Measurements from ENCODE around the gene FCER2.
A peak's percentile ranks its signal among the peaks of the same experiment; 100 is the strongest.

Gene FCER2

GRCh38 chr19:7697721-7698287 is 4.1 kb downstream of the FCER2 start:
- peaks cover 17% of the 10 kb centered on the region for H3K27me3 Mint-ChIP-seq
- ATAC-seq: no peak
- peak overlapping the region in 1 of 2 donors; percentile 73 for H3K4me3 Mint-ChIP-seq
- H3K9me3 Mint-ChIP-seq: no peaks in the 10 kb centered on the region
- no peak overlapping the region for H3K27ac Mint-ChIP-seq
- H3K4me1 Mint-ChIP-seq: peaks cover 46% of the 10 kb centered on the region
- DNase-seq: no peak

GRCh38 chr19:7694499-7694898 is 7.4 kb downstream of the FCER2 start:
- ATAC-seq (no peak), DNase-seq (no peak)
- no peak overlapping the region for H3K27ac Mint-ChIP-seq
- peaks cover 17% of the 10 kb centered on the region for H3K27me3 Mint-ChIP-seq
- no peaks in the 10 kb centered on the region for H3K9me3 Mint-ChIP-seq
- H3K4me1 Mint-ChIP-seq: peaks cover 22% of the 10 kb centered on the region
- no peak overlapping the region for H3K4me3 Mint-ChIP-seq

GRCh38 chr19:7692417-7693088 is 9.4 kb downstream of the FCER2 start:
- ATAC-seq: peak; percentile 62
- no peak overlapping the region for H3K4me3 Mint-ChIP-seq

GRCh38 chr19:7691497-7691896 is 10.4 kb downstream of the FCER2 start:
- no peak overlapping the region for H3K27ac Mint-ChIP-seq
- ATAC-seq (peak; percentile 76), DNase-seq (peak; percentile 60 to 71)
- peaks cover 2% of the 10 kb centered on the region for H3K27me3 Mint-ChIP-seq
- H3K4me3 Mint-ChIP-seq: no peak overlapping the region
- H3K4me1 Mint-ChIP-seq: no peaks in the 10 kb centered on the region
- no peaks in the 10 kb centered on the region for H3K9me3 Mint-ChIP-seq

More at GRCh38 chr19:7692417-7693088, 9.4 kb downstream of the FCER2 start:
- H3K4me1 Mint-ChIP-seq: peaks cover 5% of the 10 kb centered on the region
- DNase-seq: peak in 1 of 2 donors; percentile 55
- no peak overlapping the region for H3K27ac Mint-ChIP-seq
- H3K27me3 Mint-ChIP-seq: peaks cover 7% of the 10 kb centered on the region
- H3K9me3 Mint-ChIP-seq: no peaks in the 10 kb centered on the region

GRCh38 chr19:7690779-7691258 is 11.1 kb downstream of the FCER2 start:
- peak; percentile 56 to 69 for DNase-seq
- Mint-ChIP-seq H3K9me3 (no peaks in the 10 kb centered on the region), H3K27ac (no peak overlapping the region), H3K4me3 (no peak overlapping the region), H3K27me3 (no peaks in the 10 kb centered on the region), H3K4me1 (peaks cover 5% of the 10 kb centered on the region)
- ATAC-seq: peak; percentile 66

- H3K9me3 Mint-ChIP-seq: no peaks in the 10 kb centered on the region
- DNase-seq: no peak
- no peak overlapping the region for H3K27ac Mint-ChIP-seq
- H3K4me3 Mint-ChIP-seq: no peak overlapping the region
- ATAC-seq: no peak
- H3K27me3 Mint-ChIP-seq: no peaks in the 10 kb centered on the region
- peaks cover 12% of the 10 kb centered on the region for H3K4me1 Mint-ChIP-seq
Measured at GRCh38 chr19:7689165-7689564, 12.8 kb downstream of the FCER2 start.

GRCh38 chr19:7687177-7687576 is 14.8 kb downstream of the FCER2 start:
- Mint-ChIP-seq H3K4me3 (no peak overlapping the region), H3K27ac (no peak overlapping the region), H3K9me3 (no peaks in the 10 kb centered on the region), H3K27me3 (no peaks in the 10 kb centered on the region), H3K4me1 (peaks cover 21% of the 10 kb centered on the region)
- ATAC-seq: no peak
- no peak for DNase-seq

GRCh38 chr19:7685546-7686445 is 16.1 kb downstream of the FCER2 start:
- H3K4me3 Mint-ChIP-seq: no peak overlapping the region
- no peak for ATAC-seq

GRCh38 chr19:7682175-7682855 is 19.6 kb downstream of the FCER2 start:
- ATAC-seq: no peak
- peaks cover 63% of the 10 kb centered on the region for H3K4me1 Mint-ChIP-seq
- H3K9me3 Mint-ChIP-seq: no peaks in the 10 kb centered on the region
- H3K27ac Mint-ChIP-seq: peak overlapping the region in 1 of 2 donors; percentile 85
- H3K4me3 Mint-ChIP-seq: peak overlapping the region; percentile 95 to 99
- H3K27me3 Mint-ChIP-seq: peaks cover 13% of the 10 kb centered on the region
- DNase-seq: no peak

More at GRCh38 chr19:7685546-7686445, 16.1 kb downstream of the FCER2 start:
- H3K4me1 Mint-ChIP-seq: peaks cover 32% of the 10 kb centered on the region
- H3K9me3 Mint-ChIP-seq: no peaks in the 10 kb centered on the region
- H3K27ac Mint-ChIP-seq: peak overlapping the region in 1 of 2 donors; percentile 27
- no peak for DNase-seq
- H3K27me3 Mint-ChIP-seq: no peaks in the 10 kb centered on the region

GRCh38 chr19:7681340-7682174 is 20.4 kb downstream of the FCER2 start:
- peak overlapping the region; percentile 95 to 99 for H3K4me3 Mint-ChIP-seq

GRCh38 chr19:7680606-7681339 is 21.2 kb downstream of the FCER2 start, which contains the start of gene TRAPPC5:
Gene TRAPPC5, plus strand, starts transcription at chr19:7680833. Its CDS starts 1,421 bp downstream, at chr19:7682254.
- H3K27me3 Mint-ChIP-seq: peaks cover 28% of the 10 kb centered on the region
- H3K4me3 Mint-ChIP-seq: peak within 1 kb of the TSS; percentile 95 to 99
- H3K9me3 Mint-ChIP-seq: no peaks in the 10 kb centered on the region
- H3K27ac Mint-ChIP-seq: peak within 1 kb of the TSS; percentile 97 to 99
- peak; percentile 28 for ATAC-seq
- H3K4me1 Mint-ChIP-seq: peaks cover 73% of the 10 kb centered on the region
- peak; percentile 87 to 90 for DNase-seq

More at GRCh38 chr19:7681340-7682174, 20.4 kb downstream of the FCER2 start:
- ATAC-seq (peak; percentile 70), DNase-seq (peak; percentile 87 to 89)
- Mint-ChIP-seq H3K27ac (peak overlapping the region; percentile 97 to 99), H3K27me3 (peaks cover 21% of the 10 kb centered on the region), H3K9me3 (no peaks in the 10 kb centered on the region), H3K4me1 (peaks cover 71% of the 10 kb centered on the region)

GRCh38 chr19:7679771-7680605 is 21.9 kb downstream of the FCER2 start:
- no peaks in the 10 kb centered on the region for H3K9me3 Mint-ChIP-seq
- peaks cover 36% of the 10 kb centered on the region for H3K27me3 Mint-ChIP-seq
- DNase-seq (peak in 1 of 2 donors; percentile 34), ATAC-seq (no peak)
- peak overlapping the region in 1 of 2 donors; percentile 86 for H3K27ac Mint-ChIP-seq
- H3K4me3 Mint-ChIP-seq: peak overlapping the region; percentile 49 to 99
- H3K4me1 Mint-ChIP-seq: peaks cover 69% of the 10 kb centered on the region
